Activated CD8-positive, alpha-beta memory T cell treated with anti-CD3 and anti-CD28 coated beads for 36 hours (primary cell): ENCODE measurements around the gene TEX9. TPM values are rescaled to one million over a fixed set of nuclear protein-coding genes. Genes with fewer than 3 reads are reported as not detected.

Source experiments
- total RNA-seq, 2 experiments: library from RNA; stranded (reverse); gene quantifications; one replicate each; pipeline ENCODE4 v1.2.3, GENCODE V29; 2021

TEX9 gene
- total RNA-seq, 2 experiments from 2014 or later = 1.4 to 2.9 TPM

Other genes starting within 250 kb of the TEX9 start
- 10 to 100 TPM; 27.9 to 30.4 TPM for gene RFX7, start 121.5 kb upstream of the TEX9 start, total RNA-seq
- 1 to 10 TPM in 1 of 2 experiments, under 1 TPM in 1; 0.78 to 1.2 TPM for gene MNS1, start 99.7 kb downstream of the TEX9 start, total RNA-seq